Astrocyte of the cerebellum (primary cell): ENCODE measurements around the gene PLBD1.

Source experiments
- DNase-seq: peaks from one replicate; pipeline ENCODE4 v3.0.0-alpha.2; 2011; ENCODE audit warnings: low read depth
- H3K4me3 ChIP-seq: 2 replicates; pipeline ENCODE4 v1.5.1; 2011; ENCODE audit warnings: mild to moderate bottlenecking, low read depth, low read length, moderate library complexity
- in situ Hi-C: cut with HindIII; loops from 2 replicates; pipeline ENCODE4 v1.10.0; 2017; ENCODE audit warnings: low sequenced_read_pairs
- TF ChIP-seq, protein P1 (sequence below): IDR thresholded peaks from 2 replicates; pipeline ENCODE4 v1.5.1; 2012; ENCODE audit warnings: low read length, low read depth, moderate library complexity, mild to moderate bottlenecking; ENCODE audit errors: missing control alignments

The PLBD1 gene

DNA sequence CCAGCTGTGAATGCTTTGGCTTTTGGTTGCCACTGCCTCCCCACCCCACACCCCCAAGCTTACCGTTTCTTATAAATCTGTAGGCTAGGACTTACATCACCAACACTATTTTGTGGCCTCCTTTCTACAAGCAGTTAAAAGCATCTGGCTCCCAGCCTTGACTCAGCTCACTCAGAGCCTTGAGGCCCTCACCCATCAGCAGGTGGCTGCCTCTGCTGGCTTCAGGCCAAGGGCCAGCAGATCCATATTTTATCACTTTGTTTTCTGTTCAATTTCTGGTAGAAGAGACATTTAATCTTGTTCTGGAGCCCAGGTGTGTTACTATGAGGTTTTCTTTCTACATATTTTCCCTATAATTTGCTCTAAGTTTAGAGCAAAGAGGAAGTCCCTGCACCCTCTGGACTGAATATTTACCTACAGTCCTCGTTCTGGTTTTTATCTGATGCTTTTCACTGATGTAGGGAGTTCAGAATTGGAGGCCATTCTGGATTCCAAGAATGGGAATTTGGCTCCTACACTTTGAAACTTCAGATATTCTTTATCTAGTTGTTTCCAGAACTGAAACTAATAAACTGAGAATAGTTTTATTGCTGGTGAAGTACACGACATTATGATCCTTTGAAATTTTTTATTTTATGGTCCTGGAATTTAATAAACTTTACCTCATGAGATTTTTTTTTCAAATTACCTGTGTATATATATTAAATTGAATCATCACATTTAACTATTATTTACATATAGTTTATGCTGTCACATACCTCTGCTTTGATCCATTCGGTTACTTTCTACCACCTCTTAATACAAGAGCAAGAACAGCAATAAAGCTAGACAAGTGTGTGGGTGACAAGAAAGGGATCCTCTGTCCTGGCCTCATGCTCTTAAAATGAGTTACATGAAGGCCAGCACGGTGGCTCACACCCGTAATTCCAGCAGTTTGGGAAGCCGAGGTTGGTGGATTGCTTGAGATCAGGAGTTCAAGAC, 22.2 kb downstream of the PLBD1 start:
- in situ Hi-C loops: no loop called here
- DNase-seq: no peak
- TF ChIP-seq, protein P1, sequence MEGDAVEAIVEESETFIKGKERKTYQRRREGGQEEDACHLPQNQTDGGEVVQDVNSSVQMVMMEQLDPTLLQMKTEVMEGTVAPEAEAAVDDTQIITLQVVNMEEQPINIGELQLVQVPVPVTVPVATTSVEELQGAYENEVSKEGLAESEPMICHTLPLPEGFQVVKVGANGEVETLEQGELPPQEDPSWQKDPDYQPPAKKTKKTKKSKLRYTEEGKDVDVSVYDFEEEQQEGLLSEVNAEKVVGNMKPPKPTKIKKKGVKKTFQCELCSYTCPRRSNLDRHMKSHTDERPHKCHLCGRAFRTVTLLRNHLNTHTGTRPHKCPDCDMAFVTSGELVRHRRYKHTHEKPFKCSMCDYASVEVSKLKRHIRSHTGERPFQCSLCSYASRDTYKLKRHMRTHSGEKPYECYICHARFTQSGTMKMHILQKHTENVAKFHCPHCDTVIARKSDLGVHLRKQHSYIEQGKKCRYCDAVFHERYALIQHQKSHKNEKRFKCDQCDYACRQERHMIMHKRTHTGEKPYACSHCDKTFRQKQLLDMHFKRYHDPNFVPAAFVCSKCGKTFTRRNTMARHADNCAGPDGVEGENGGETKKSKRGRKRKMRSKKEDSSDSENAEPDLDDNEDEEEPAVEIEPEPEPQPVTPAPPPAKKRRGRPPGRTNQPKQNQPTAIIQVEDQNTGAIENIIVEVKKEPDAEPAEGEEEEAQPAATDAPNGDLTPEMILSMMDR: no peak
- no peak overlapping the region for H3K4me3 ChIP-seq

DNA sequence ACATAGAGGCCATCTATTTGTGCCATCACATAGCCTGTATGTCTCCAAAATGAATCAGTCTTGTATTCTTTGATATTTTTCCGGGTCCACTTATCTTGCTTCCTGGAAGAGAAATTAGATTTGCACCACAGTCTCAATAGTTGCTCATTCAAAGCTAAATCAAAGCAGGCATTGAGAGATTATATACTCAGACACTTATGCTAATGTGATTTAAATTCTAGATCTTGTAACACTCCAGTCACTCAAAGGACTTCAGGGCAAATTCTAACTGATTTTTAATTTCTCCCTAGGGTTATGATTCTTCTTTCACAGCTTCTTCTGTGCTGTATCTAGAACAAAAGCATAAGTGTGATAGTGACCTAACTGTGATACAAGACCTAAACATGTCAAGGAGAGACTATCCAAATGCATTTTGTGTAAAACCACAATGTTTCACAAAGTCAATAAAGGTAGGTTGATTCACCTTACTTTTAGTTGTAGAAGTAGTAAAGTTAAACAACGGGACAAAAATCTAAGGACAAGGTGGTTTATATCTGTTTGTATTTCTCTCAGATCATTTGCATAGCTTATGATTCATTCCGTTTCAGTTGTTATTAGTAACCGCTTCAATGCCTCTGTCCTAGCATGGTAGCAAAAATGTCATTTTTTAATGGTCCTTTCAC, 26.8 kb downstream of the PLBD1 start:
- DNase-seq: no peak
- H3K4me3 ChIP-seq: no peak overlapping the region
- in situ Hi-C loops: no loop called here
- TF ChIP-seq, protein P1: no peak

DNA sequence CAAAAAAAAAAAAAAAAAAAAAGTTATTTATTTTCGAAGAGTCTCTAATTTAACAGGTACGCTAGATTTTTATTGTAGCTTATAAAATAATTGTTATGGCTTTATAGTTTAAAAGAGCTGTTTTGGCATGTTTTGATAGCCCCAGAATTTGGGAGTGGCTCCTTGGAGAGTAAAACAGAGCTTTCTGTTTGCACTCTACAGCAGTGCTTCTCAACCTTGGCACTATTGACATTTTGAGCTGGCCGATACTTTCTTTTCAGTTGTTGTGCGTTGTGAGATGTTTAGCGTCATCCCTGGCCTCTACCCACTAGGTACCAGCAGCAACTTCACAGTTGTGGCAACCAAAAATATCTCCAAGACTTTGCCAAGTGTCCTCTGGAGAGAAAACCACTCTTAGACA, 30.6 kb downstream of the PLBD1 start:
- DNase-seq: no peak
- TF ChIP-seq, protein P1: no peak
- no peak overlapping the region for H3K4me3 ChIP-seq
- in situ Hi-C loops: no loop called here

DNA sequence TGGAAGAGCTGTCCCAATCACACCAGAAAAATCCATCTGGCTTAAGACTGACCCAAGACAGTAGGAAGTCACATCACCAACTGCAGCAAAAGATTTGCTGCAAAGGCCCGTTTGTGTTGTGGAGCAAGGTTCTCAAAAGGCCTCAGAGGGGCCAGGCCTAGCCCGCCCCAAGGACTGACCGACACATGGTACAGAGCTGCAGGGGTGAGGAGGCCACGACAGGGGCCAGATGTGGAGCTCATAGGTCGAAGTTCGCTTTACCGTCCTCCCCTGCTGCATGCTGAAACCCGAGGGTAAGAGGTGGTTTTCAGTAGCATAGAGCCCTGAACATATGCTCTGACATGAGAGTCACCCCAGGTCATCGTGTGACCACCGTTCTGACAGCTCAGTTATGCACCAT, 35.5 kb downstream of the PLBD1 start:
- no peak for DNase-seq
- no peak overlapping the region for H3K4me3 ChIP-seq

DNA sequence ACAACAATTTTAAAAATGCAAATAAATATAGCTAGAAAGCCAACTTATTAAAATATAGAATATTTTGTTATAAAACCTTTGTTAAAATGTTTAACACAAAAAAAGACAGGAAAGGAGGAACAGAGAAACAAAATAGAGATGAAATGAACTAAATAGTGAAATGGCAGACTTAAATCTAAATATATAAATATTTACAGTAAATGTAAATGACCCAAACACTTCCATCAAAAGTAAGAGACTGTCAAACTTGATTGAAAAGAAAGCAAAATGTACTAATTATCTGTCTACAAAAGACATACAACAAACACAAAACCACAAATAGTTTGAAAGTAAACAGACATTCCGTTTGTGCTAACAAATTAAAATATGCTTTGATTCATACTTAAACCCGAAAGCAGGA, 41.7 kb downstream of the PLBD1 start:
- no peak for DNase-seq
- H3K4me3 ChIP-seq: no peak overlapping the region
- TF ChIP-seq, protein P1: no peak
- in situ Hi-C loops: no loop called here

More for the DNA sequence above, 35.5 kb downstream of the PLBD1 start:
- TF ChIP-seq, protein P1: no peak
- in situ Hi-C loops: no loop called here

DNA sequence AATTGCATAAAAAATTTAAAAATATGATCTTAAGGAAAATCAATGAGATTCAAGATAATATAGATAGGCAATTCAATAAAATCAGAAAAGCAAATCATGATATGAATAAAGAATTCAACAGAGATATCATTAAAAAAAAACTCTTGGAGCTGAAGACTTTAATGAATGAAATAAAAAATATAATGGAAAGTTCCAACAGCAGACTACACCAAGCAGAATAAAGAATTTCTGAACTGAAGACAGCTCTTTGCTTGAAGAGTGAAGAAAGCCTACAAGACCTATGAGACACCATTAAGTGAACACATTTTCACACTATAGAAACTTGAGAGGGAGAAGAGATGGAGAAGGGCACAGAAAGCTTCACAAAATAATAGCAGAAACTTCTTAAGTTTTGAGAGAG, 45.9 kb downstream of the PLBD1 start:
- no peak for DNase-seq
- H3K4me3 ChIP-seq: no peak overlapping the region
- TF ChIP-seq, protein P1: no peak
- in situ Hi-C loops: no loop called here
